Measurements from ENCODE around the gene SHC3.

DNA sequence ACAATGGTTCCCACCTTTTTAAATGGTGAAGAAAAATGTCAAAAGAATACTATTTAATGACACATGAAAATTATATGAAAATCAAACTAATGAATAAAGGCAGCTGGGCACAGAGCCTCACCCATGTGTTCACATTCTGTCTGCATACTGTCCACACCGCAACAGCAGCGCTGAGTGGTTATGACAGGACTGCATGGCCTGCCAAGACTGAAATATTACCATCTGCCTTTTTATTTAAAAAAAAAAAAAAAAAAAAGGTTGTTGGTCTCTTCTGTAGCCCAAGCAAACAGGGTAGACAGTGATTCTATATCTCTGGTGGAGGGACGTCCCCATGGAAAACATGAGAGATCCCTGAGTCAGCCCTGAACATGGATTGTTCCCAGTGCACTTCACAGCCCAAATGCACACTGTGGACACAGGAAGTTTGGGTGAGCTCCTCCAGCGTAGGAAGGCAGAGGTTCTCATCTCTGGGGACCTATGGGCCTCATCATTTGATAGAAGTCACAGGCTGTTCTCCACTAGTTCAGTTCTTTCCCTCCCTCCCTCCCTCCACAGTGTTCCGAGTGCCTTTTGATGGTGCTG lies 44.9 kb upstream of the SHC3 start:
- TF ChIP-seq, protein P1, sequence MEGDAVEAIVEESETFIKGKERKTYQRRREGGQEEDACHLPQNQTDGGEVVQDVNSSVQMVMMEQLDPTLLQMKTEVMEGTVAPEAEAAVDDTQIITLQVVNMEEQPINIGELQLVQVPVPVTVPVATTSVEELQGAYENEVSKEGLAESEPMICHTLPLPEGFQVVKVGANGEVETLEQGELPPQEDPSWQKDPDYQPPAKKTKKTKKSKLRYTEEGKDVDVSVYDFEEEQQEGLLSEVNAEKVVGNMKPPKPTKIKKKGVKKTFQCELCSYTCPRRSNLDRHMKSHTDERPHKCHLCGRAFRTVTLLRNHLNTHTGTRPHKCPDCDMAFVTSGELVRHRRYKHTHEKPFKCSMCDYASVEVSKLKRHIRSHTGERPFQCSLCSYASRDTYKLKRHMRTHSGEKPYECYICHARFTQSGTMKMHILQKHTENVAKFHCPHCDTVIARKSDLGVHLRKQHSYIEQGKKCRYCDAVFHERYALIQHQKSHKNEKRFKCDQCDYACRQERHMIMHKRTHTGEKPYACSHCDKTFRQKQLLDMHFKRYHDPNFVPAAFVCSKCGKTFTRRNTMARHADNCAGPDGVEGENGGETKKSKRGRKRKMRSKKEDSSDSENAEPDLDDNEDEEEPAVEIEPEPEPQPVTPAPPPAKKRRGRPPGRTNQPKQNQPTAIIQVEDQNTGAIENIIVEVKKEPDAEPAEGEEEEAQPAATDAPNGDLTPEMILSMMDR (IDR thresholded peaks at IDR 0.05), result no peak
- no peak for TF ChIP-seq POLR2A (IDR thresholded peaks at IDR 0.05)
